HCT116 (cell line): ENCODE data around the gene AGAP1. TPM values are rescaled to one million over a fixed set of nuclear protein-coding genes. Genes with fewer than 3 reads are reported as not detected.
A peak's percentile ranks its signal among the peaks of the same experiment; 100 is the strongest.

Experiments
- ATAC-seq: fragments of 200-7000 bp; cut with Tn5 transposase; 2 replicates; pipeline ENCODE4 v1.9.1; 2020; ENCODE audit warnings: mild to moderate bottlenecking, moderate library complexity
- BruUV-seq: library from RNA; stranded (reverse); fragments of 400-500 nt; replicated peaks from 2 replicates; lab custom pipeline; 2021; lab: Mats Ljungman, UMichigan
- CTCF ChIA-PET: fragments of 300-600 bp; sonication (Branson Sonifier 250); formaldehyde crosslinking; loops from one replicate; lab custom pipeline; 2021; ENCODE audit warnings: antibody characterized with exemption; lab: Charles Lee
- POLR2A ChIA-PET: fragments of 300-600, 350-600 bp; sonication (Branson Sonifier 250); formaldehyde crosslinking; loops from one replicate; lab custom pipeline; 2021; ENCODE audit warnings: antibody characterized with exemption; lab: Charles Lee
- RAD21 ChIA-PET, 2 experiments: fragments of 300-600 bp; sonication (Branson Sonifier 250); formaldehyde crosslinking; loops; one replicate each; lab custom pipeline; 2023; ENCODE audit warnings: low total read pairs in 2 of 2; ENCODE audit not compliant: uncharacterized antibody in 2 of 2, unreplicated experiment in 2 of 2, low non-redundant PET in 1 of 2; lab: Charles Lee
- DNase-seq: peaks from one replicate; pipeline ENCODE4 v3.0.0-alpha.2; 2010; ENCODE audit warnings: low read depth, low spot score
- H2AFZ ChIP-seq: fragments of 200-600 bp; shearing (Covaris generic), sonication (generic); 2 replicates; pipeline ENCODE4 v1.6.1; 2017; ENCODE audit warnings: low read depth, mixed run types, mixed read lengths, antibody characterized with exemption, low read length; ENCODE audit not compliant: poor library complexity, severe bottlenecking
- H3K27ac ChIP-seq: 2 replicates; pipeline ENCODE4 v1.5.1; 2012; ENCODE audit warnings: low read depth, low read length
- H3K27me3 ChIP-seq: fragments of 200-600 bp; sonication (generic); 2 replicates; pipeline ENCODE4 v1.6.1; 2016; ENCODE audit warnings: mixed run types, low read length, mixed read lengths; ENCODE audit not compliant: insufficient read depth
- H3K36me3 ChIP-seq, 2 experiments: fragments of 200-500 bp in 1 of 2; fragments of 200-600 bp in 1 of 2; sonication (Bioruptor generic) in 1 of 2; sonication (generic) in 1 of 2; 2 replicates each; pipeline versions ENCODE4 v1.5.1 to v1.6.1; 2014 to 2016; ENCODE audit warnings: low read length in 2 of 2, inconsistent platforms in 1 of 2, mixed read lengths in 1 of 2, mixed run types in 1 of 2; ENCODE audit not compliant: insufficient read depth in 2 of 2, control insufficient read depth in 1 of 2
- H3K4me1 ChIP-seq, 2 experiments: fragments of 200-600 bp in 1 of 2; sonication (generic) in 1 of 2; 2 replicates each; pipeline versions ENCODE4 v1.5.1 to v1.6.1; 2012 to 2017; ENCODE audit warnings: low read length in 2 of 2, inconsistent platforms in 1 of 2, mild to moderate bottlenecking in 1 of 2, mixed read lengths in 1 of 2, mixed run types in 1 of 2, moderate library complexity in 1 of 2; ENCODE audit not compliant: insufficient read depth in 2 of 2, control insufficient read depth in 1 of 2
- H3K4me2 ChIP-seq: fragments of 200-600 bp; sonication (generic); 2 replicates; pipeline ENCODE4 v1.6.1; 2017; ENCODE audit warnings: mixed run types, low read length, mixed read lengths
- H3K4me3 ChIP-seq, 2 experiments: fragments of 200-600 bp in 1 of 2; sonication (generic) in 1 of 2; replicated peaks in 1 of 2; 2 replicates each; pipeline ENCODE4 v1.5.1; 2011 to 2016; ENCODE audit warnings: low read length in 2 of 2, control low read depth in 1 of 2, low read depth in 1 of 2, mild to moderate bottlenecking in 1 of 2, mixed read lengths in 1 of 2, mixed run types in 1 of 2
- H3K79me2 ChIP-seq: fragments of 200-600 bp; sonication (generic); 2 replicates; pipeline ENCODE4 v1.6.1; 2017; ENCODE audit warnings: mild to moderate bottlenecking, mixed run types, low read length, moderate library complexity, mixed read lengths; ENCODE audit not compliant: insufficient read depth
- H3K9ac ChIP-seq: fragments of 200-600 bp; sonication (generic); 2 replicates; pipeline ENCODE4 v1.6.1; 2016; ENCODE audit warnings: low read length, mixed read lengths
- H3K9me2 ChIP-seq: fragments of 200-600 bp; sonication (generic), shearing (Covaris generic); 2 replicates; pipeline ENCODE4 v1.6.1; 2017; ENCODE audit warnings: mixed run types, mild to moderate bottlenecking, moderate library complexity; ENCODE audit not compliant: insufficient read depth
- H3K9me3 ChIP-seq, 2 experiments: fragments of 200-500 bp in 1 of 2; fragments of 200-600 bp in 1 of 2; sonication (Bioruptor generic) in 1 of 2; sonication (generic) in 1 of 2; 2 replicates each; pipeline ENCODE4 v1.6.1; 2014 to 2017; ENCODE audit warnings: low read length in 2 of 2, mixed read lengths in 2 of 2, inconsistent platforms in 1 of 2, low read depth in 1 of 2, mild to moderate bottlenecking in 1 of 2, mixed run types in 1 of 2, moderate library complexity in 1 of 2; ENCODE audit not compliant: control insufficient read depth in 1 of 2, insufficient read depth in 1 of 2
- H4K20me1 ChIP-seq: fragments of 200-600 bp; sonication (generic), shearing (Covaris generic); 2 replicates; pipeline ENCODE4 v1.6.1; 2017; ENCODE audit warnings: mixed run types, mild to moderate bottlenecking, moderate library complexity; ENCODE audit not compliant: insufficient read depth
- CBX3 ChIP-seq: IDR thresholded peaks from 2 replicates; pipeline ENCODE4 v1.6.1; 2012; ENCODE audit warnings: low read depth
- EZH2 ChIP-seq: fragments of 200-600 bp; sonication (generic); IDR thresholded peaks from 2 replicates; pipeline ENCODE4 v1.6.1; 2017; ENCODE audit warnings: antibody characterized with exemption, mixed run types
- JUND ChIP-seq: IDR thresholded peaks from 2 replicates; pipeline ENCODE4 v1.6.1; 2012
- SIN3A ChIP-seq: IDR thresholded peaks from 2 replicates; pipeline ENCODE4 v1.6.1; 2012; ENCODE audit warnings: low read depth
- YY1 ChIP-seq: IDR thresholded peaks from 2 replicates; pipeline ENCODE4 v1.6.1; 2011; ENCODE audit warnings: low read length, low read depth, moderate library complexity, mild to moderate bottlenecking; ENCODE audit not compliant: insufficient replicate concordance; ENCODE audit errors: extremely low read depth
- ZFX ChIP-seq: fragments of 450-650 bp; IDR thresholded peaks from 2 replicates; pipeline ENCODE4 v1.6.1; 2017
- intact Hi-C: fragments of 100-400 bp; cut with micrococcal nuclease; formaldehyde crosslinking; loops from 2 replicates; pipeline ENCODE4 v1.10.0; 2022
- total RNA-seq: library from RNA; stranded (reverse); gene quantifications from one replicate; pipeline ENCODE4 v1.2.1, GENCODE V29; 2021; ENCODE audit not compliant: unreplicated experiment
- TF ChIP-seq, protein P1 (sequence below): IDR thresholded peaks from 2 replicates; pipeline ENCODE4 v1.6.1; 2011; ENCODE audit warnings: mild to moderate bottlenecking, low read length, moderate library complexity; ENCODE audit not compliant: insufficient replicate concordance; ENCODE audit errors: extremely low read depth

AGAP1 gene
- total RNA-seq, 1 experiment from 2014 or later, result 43.8 TPM

DNA sequence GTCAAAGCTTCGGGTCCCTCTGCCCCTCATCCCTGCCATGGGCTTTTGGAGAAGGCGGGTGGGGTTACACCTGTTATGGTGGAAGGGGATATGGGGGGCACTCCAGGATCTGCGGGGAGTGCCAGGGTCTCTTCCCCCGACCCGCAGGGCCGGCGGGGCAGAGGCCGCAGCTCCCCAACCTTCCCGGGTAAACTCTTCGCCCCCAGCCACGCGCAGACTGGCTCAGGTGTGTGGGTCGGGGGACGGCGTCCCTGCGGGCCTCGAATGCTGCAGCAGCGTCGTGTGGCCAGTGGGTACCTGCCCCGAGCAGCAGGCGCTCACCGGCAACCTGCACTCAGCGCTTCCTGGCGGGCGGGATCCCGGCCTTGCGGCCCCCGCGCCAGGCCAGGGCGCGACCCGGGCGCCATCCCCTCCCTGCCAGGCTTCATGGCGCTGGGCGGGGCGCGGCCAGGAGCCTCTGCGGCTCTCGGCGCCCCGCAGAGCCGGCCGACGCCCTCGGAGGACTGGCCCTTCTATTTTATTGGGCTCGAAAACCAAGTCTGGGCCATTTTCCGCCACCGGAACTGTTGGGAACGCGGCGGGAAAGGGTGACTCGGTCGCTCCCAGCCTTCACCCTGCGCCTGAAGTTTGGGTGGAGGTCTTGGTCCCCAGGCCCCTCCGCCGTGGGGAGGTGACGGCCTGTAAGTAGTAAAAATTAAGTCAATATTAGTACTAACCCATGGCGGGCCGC is 669.8 kb downstream of the AGAP1 start:
- no peak for DNase-seq
- H3K79me2 ChIP-seq, result peaks cover 6% of the 10 kb centered on the region; the same call in 1 of the 2 replicates
- ChIA-PET RAD21 (no interaction called here), POLR2A (no interaction called here), CTCF (interaction anchor here (1.9 kb wide), 1 partner anchor 20 kb away, joined by 6 read pairs; no protein-coding TSS in a partner anchor)
- H3K9ac ChIP-seq, result peak overlapping the region; percentile 57
- H3K4me2 ChIP-seq, result peak overlapping the region; percentile 79
- H3K36me3 ChIP-seq, result no peaks in the 10 kb centered on the region
- TF ChIP-seq JUND (no peak), CBX3 (no peak), YY1 (no peak), ZFX (no peak), EZH2 (no peak), SIN3A (no peak)
- TF ChIP-seq, protein P1, sequence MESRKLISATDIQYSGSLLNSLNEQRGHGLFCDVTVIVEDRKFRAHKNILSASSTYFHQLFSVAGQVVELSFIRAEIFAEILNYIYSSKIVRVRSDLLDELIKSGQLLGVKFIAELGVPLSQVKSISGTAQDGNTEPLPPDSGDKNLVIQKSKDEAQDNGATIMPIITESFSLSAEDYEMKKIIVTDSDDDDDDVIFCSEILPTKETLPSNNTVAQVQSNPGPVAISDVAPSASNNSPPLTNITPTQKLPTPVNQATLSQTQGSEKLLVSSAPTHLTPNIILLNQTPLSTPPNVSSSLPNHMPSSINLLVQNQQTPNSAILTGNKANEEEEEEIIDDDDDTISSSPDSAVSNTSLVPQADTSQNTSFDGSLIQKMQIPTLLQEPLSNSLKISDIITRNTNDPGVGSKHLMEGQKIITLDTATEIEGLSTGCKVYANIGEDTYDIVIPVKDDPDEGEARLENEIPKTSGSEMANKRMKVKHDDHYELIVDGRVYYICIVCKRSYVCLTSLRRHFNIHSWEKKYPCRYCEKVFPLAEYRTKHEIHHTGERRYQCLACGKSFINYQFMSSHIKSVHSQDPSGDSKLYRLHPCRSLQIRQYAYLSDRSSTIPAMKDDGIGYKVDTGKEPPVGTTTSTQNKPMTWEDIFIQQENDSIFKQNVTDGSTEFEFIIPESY, result no peak
- H3K27me3 ChIP-seq, result no peaks in the 10 kb centered on the region
- intact Hi-C loops, result no loop called here
- peaks cover 0 to 21% of the 10 kb centered on the region in 2 experiments; a peak in 1 of 4 replicates for H3K4me1 ChIP-seq
- peak overlapping the region; percentile 51 to 63 for H3K4me3 ChIP-seq
- no peaks in the 10 kb centered on the region for H4K20me1 ChIP-seq
- BruUV-seq, result no TSS peak
- no peak overlapping the region for H2AFZ ChIP-seq
- ATAC-seq, result no peak
- H3K27ac ChIP-seq, result peak overlapping the region; percentile 82
- no peaks in the 10 kb centered on the region for H3K9me3 ChIP-seq
- no peaks in the 10 kb centered on the region for H3K9me2 ChIP-seq
